ENCODE measurements around the gene NQO1. TPM values are rescaled to one million over a fixed set of nuclear protein-coding genes. Genes with fewer than 3 reads are reported as not detected.

NQO1 gene
- total and polyA plus RNA-seq, 9 of the 15 experiments (the other 6 are each of a cell fraction or from before 2014, with no cell fraction given): 96.7 to 198 (median 122) TPM

- TF ChIP-seq MYC (IDR thresholded peaks at IDR 0.05; ENCODE audit: low read depth, low read length) (peak; percentile 99), MYC (CRISPR knock-in tag; IDR thresholded peaks at IDR 0.05; ENCODE audit: borderline replicate concordance, low read depth) (peak; percentile 98; the same call in 1 of the 2 replicates), VEZF1 (CRISPR knock-in tag; IDR thresholded peaks at IDR 0.05) (0 out of 2 replicates have a peak, but pooled peaks have one; percentile 26), SETDB1 (IDR thresholded peaks at IDR 0.05; ENCODE audit: low read length) (peak; percentile 31), CREB1 (IDR thresholded peaks at IDR 0.05) (0 out of 2 replicates have a peak, but pooled peaks have one; percentile 16), CREB1 (CRISPR knock-in tag; IDR thresholded peaks at IDR 0.05) (0 out of 2 replicates have a peak, but pooled peaks have one; percentile 49), NFIC (IDR thresholded peaks at IDR 0.05) (peak; percentile 44; the same call in 1 of the 2 replicates), KDM5B (IDR thresholded peaks at IDR 0.05; ENCODE audit: insufficient replicate concordance, low read depth, low read length) (peak; percentile 97), HDAC1 (IDR thresholded peaks at IDR 0.05) (peak in 1 of 2 experiments; percentile 97; a peak in 2 of 4 replicates), ATF3 (IDR thresholded peaks at IDR 0.05) (no peak), ATF3 (CRISPR knock-in tag; conservative IDR thresholded peaks at IDR 0.05) (0 out of 2 replicates have a peak, but pooled peaks have one; percentile 20), TAF7 (tag; IDR thresholded peaks at IDR 0.05) (peak; percentile 82; the same call in 1 of the 2 replicates), PTTG1 (tag; IDR thresholded peaks at IDR 0.05; ENCODE audit: low read depth) (no peak), ATF7 (IDR thresholded peaks at IDR 0.05) (peak; percentile 83; the same call in 1 of the 2 replicates), ARID4B (CRISPR knock-in tag; IDR thresholded peaks at IDR 0.05) (peak; percentile 96)
- TF ChIP-seq, protein P1, sequence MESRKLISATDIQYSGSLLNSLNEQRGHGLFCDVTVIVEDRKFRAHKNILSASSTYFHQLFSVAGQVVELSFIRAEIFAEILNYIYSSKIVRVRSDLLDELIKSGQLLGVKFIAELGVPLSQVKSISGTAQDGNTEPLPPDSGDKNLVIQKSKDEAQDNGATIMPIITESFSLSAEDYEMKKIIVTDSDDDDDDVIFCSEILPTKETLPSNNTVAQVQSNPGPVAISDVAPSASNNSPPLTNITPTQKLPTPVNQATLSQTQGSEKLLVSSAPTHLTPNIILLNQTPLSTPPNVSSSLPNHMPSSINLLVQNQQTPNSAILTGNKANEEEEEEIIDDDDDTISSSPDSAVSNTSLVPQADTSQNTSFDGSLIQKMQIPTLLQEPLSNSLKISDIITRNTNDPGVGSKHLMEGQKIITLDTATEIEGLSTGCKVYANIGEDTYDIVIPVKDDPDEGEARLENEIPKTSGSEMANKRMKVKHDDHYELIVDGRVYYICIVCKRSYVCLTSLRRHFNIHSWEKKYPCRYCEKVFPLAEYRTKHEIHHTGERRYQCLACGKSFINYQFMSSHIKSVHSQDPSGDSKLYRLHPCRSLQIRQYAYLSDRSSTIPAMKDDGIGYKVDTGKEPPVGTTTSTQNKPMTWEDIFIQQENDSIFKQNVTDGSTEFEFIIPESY (CRISPR knock-in tag; IDR thresholded peaks at IDR 0.05): peak; percentile 56
- TF ChIP-seq, protein P2, sequence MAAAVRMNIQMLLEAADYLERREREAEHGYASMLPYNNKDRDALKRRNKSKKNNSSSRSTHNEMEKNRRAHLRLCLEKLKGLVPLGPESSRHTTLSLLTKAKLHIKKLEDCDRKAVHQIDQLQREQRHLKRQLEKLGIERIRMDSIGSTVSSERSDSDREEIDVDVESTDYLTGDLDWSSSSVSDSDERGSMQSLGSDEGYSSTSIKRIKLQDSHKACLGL (CRISPR knock-in tag; IDR thresholded peaks at IDR 0.05; ENCODE audit: borderline replicate concordance, poor library complexity, severe bottlenecking): peak; percentile 72
Observed at GRCh38 chr16:69754469-69755310, 28.3 kb upstream of the NQO1 start, which contains the start of gene NOB1 (continued).

Measured in K562 (cell line).